Hepatocyte (in vitro differentiated cells): ENCODE results near the gene UBE2E1.

Experiments used
- EZH2 ChIP-seq: fragments of 200-600 bp; sonication (generic); IDR thresholded peaks from 2 replicates; pipeline ENCODE4 v1.6.1; 2016; ENCODE audit warnings: antibody characterized with exemption, mild to moderate bottlenecking, borderline replicate concordance
- EZH2phosphoT487 ChIP-seq: fragments of 200-600 bp; sonication (generic); IDR thresholded peaks from one replicate; pipeline ENCODE4 v1.6.1; 2018; ENCODE audit warnings: antibody characterized with exemption, mild to moderate bottlenecking, low read depth, moderate library complexity; ENCODE audit not compliant: unreplicated experiment, severe bottlenecking
- TF ChIP-seq, protein P1 (sequence below): fragments of 200-600 bp; sonication (generic); IDR thresholded peaks from 2 replicates; pipeline ENCODE4 v1.5.1; 2016; ENCODE audit warnings: antibody characterized with exemption, mild to moderate bottlenecking; ENCODE audit not compliant: poor library complexity

DNA sequence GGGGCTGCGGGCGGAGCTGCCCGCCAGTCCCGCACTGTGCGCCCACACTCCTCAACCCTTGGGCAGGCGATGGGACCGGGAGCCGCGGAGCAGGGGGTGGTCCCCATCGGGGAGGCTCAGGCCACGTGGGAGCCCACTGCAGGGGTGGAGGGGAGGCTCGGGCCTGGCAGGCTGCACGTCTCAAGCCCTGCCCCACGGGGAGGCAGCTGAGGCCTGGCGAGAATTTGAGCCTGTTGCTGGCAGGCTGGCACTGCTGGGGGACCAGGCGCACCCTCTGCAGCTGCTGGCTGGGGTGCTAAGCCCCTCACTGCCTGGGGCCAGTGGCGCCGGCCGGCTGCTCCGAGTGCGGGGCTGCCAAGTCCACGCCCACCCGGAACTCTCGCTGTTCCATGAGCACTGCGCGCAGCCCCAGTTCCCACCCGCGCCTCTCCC is 76.7 kb downstream of the UBE2E1 start:
- TF ChIP-seq, protein P1, sequence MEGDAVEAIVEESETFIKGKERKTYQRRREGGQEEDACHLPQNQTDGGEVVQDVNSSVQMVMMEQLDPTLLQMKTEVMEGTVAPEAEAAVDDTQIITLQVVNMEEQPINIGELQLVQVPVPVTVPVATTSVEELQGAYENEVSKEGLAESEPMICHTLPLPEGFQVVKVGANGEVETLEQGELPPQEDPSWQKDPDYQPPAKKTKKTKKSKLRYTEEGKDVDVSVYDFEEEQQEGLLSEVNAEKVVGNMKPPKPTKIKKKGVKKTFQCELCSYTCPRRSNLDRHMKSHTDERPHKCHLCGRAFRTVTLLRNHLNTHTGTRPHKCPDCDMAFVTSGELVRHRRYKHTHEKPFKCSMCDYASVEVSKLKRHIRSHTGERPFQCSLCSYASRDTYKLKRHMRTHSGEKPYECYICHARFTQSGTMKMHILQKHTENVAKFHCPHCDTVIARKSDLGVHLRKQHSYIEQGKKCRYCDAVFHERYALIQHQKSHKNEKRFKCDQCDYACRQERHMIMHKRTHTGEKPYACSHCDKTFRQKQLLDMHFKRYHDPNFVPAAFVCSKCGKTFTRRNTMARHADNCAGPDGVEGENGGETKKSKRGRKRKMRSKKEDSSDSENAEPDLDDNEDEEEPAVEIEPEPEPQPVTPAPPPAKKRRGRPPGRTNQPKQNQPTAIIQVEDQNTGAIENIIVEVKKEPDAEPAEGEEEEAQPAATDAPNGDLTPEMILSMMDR, result no peak
- TF ChIP-seq EZH2phosphoT487, result no peak
- TF ChIP-seq EZH2, result no peak
